Activated T-cell treated with anti-CD3 and anti-CD28 coated beads, Interleukin-2, amount 50 U/mL, for 24 hours (primary cell): ENCODE data around the gene SON.
"Not testable (repeated sequence)": the region's sequence is repeated elsewhere in the genome, so short reads cannot be mapped to it uniquely, and the experiment has no call there.

Experiments used
- DNase-seq: peaks from one replicate; pipeline ENCODE4 v3.0.0-alpha.2; 2020
- H3K27ac Mint-ChIP-seq: 2 replicates; pipeline ENCODE4 v1.8.0; 2020; ENCODE audit warnings: mild to moderate bottlenecking, mixed read lengths
- H3K27me3 Mint-ChIP-seq: 2 replicates; pipeline ENCODE4 v1.8.0; 2020; ENCODE audit warnings: mixed read lengths
- H3K36me3 Mint-ChIP-seq: 2 replicates; pipeline ENCODE4 v1.8.0; 2020; ENCODE audit warnings: low read depth, mixed read lengths
- H3K4me1 Mint-ChIP-seq: 2 replicates; pipeline ENCODE4 v1.8.0; 2020; ENCODE audit warnings: low read depth, mixed read lengths
- H3K4me3 Mint-ChIP-seq: 2 replicates; pipeline ENCODE4 v1.8.0; 2020; ENCODE audit warnings: mild to moderate bottlenecking, moderate library complexity, mixed read lengths
- H3K9me3 Mint-ChIP-seq: 2 replicates; pipeline ENCODE4 v1.8.0; 2020; ENCODE audit warnings: mixed read lengths

The SON gene

DNA sequence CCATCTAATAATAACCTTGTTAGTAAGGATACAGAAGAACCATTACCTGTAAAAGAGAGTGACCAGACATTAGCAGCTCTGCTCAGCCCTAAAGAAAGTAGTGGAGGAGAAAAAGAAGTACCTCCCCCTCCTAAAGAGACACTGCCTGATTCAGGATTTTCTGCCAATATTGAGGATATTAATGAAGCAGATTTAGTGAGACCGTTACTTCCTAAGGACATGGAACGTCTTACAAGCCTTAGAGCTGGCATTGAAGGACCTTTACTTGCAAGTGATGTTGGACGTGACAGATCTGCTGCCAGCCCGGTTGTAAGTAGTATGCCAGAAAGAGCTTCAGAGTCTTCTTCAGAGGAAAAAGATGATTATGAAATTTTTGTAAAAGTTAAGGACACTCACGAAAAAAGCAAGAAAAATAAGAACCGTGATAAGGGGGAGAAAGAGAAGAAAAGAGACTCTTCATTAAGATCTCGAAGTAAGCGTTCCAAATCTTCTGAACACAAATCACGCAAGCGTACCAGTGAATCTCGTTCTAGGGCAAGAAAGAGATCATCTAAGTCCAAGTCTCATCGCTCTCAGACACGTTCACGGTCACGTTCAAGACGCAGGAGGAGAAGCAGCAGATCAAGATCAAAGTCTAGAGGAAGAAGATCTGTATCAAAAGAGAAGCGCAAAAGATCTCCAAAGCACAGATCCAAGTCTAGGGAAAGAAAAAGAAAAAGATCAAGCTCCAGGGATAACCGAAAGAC lies 11.6 kb downstream of the SON start:
- H3K4me1 Mint-ChIP-seq, result peaks cover 68% of the 10 kb centered on the region
- no peak for DNase-seq
- no peaks in the 10 kb centered on the region for H3K27me3 Mint-ChIP-seq
- no peaks in the 10 kb centered on the region for H3K9me3 Mint-ChIP-seq
- H3K27ac Mint-ChIP-seq, result peak overlapping the region; percentile 76
- peaks cover 97% of the 10 kb centered on the region for H3K36me3 Mint-ChIP-seq
- H3K4me3 Mint-ChIP-seq, result peak overlapping the region; percentile 58

DNA sequence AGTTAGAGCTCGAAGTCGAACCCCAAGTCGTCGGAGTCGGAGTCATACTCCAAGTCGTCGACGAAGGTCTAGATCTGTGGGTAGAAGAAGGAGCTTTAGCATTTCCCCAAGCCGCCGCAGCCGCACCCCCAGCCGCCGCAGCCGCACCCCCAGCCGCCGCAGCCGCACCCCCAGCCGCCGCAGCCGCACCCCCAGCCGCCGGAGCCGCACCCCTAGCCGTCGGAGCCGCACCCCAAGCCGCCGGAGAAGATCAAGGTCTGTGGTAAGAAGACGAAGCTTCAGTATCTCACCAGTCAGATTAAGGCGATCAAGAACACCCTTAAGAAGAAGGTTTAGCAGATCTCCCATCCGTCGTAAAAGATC lies 12.1 kb downstream of the SON start:
- Mint-ChIP-seq H3K27ac (peak overlapping the region; percentile 76), H3K4me1 (peaks cover 70% of the 10 kb centered on the region), H3K9me3 (no peaks in the 10 kb centered on the region), H3K27me3 (no peaks in the 10 kb centered on the region), H3K4me3 (peak overlapping the region; percentile 58), H3K36me3 (peaks cover 97% of the 10 kb centered on the region)
- DNase-seq, result no peak

DNA sequence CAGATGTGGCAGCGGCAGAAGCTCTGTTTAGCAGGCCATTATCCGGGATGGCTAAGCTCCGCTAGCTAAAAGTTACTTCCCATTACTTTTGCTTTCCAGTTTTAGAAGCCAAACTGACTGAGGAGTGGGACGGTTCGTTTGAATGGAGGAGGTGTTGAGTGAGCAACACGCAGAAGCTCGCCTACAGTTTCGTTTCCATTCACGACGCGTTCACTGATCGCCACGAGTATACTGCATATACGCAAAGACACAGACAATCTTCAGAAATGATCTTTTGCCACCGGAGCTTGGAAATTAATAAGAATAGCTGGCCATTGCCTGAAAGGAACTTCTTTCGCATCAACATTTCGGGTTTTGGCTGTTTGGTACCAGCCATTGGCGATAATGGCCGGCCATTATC lies 14.6 kb downstream of the SON start:
- peak overlapping the region; percentile 40 for H3K27ac Mint-ChIP-seq
- peaks cover 81% of the 10 kb centered on the region for H3K4me1 Mint-ChIP-seq
- DNase-seq, result no peak
- H3K36me3 Mint-ChIP-seq, result peaks cover 97% of the 10 kb centered on the region
- no peaks in the 10 kb centered on the region for H3K9me3 Mint-ChIP-seq
- no peak overlapping the region for H3K4me3 Mint-ChIP-seq
- no peaks in the 10 kb centered on the region for H3K27me3 Mint-ChIP-seq

DNA sequence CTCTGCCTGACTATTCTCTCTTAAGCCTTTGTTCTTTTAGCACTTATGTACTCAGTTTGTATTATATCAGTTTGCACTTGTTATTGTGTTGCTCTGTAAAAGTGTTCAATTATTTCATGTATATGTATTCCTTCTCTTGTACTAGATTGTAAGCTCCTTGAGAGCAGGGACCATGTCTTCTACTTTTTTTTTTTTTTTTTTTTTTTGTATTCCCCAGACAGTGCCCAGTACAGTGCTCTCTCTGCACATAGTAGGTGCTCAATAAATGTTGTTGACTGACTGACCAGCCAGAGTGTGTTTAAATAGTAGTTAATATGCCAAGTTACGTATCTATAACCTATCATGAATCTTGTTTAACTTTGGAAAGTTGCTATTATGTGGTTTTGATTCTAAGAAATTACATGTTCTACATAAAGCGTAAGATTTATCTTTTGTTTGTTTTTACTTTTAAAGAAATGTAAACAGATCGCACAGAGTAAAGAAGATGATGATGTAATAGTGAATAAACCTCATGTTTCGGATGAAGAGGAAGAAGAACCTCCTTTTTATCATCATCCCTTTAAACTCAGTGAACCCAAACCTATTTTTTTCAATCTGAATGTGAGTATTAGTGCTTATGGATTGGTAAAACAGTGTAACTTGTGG lies 16.1 kb downstream of the SON start:
- H3K27me3 Mint-ChIP-seq, result no peaks in the 10 kb centered on the region
- H3K27ac Mint-ChIP-seq, result peak overlapping the region; percentile 12
- H3K4me1 Mint-ChIP-seq, result peaks cover 79% of the 10 kb centered on the region
- H3K4me3 Mint-ChIP-seq, result no peak overlapping the region
- peaks cover 96% of the 10 kb centered on the region for H3K36me3 Mint-ChIP-seq
- no peaks in the 10 kb centered on the region for H3K9me3 Mint-ChIP-seq
- no peak for DNase-seq

DNA sequence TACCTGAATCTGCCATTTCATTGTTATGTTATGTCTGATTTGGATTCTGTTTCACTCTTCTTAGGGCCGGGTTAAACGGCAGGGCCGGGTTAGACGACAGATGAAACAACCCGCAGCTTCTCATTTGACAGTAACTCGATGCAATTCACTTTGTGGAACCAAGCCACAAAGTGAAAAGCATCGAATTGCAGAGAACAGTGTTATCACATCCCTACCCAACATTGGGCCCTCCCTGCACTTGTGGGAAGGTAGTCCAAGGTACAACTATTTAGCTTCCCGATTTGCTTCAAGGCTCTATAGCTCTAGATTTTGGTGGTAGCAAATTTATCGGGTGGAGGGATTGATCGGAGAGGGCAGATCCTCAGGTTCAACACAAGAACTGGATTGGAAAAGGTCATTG lies 17.0 kb downstream of the SON start:
- H3K27ac Mint-ChIP-seq, result peak overlapping the region; percentile 63
- no peak overlapping the region for H3K4me3 Mint-ChIP-seq
- no peak for DNase-seq
- no peaks in the 10 kb centered on the region for H3K9me3 Mint-ChIP-seq
- H3K36me3 Mint-ChIP-seq, result peaks cover 94% of the 10 kb centered on the region
- peaks cover 72% of the 10 kb centered on the region for H3K4me1 Mint-ChIP-seq
- H3K27me3 Mint-ChIP-seq, result no peaks in the 10 kb centered on the region

DNA sequence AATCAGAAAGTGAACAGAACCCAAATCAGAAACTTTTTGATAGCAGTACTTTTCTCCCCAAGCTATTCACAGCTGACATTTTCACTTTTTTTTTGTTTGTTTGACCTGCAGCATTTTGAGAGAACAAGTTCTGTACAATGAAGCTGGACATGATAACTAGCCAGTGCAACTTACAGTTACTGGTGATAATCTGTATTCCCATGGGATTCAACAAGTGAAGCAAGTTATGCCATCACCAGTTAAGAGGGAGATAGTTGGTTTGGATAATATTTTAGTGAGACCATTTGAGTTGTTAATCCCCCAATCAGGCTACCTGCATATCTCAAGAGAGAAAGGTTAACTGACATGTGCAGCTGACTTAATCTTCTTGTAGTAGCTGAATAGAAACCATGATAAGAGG lies 18.1 kb downstream of the SON start:
- DNase-seq, result no peak
- no peaks in the 10 kb centered on the region for H3K9me3 Mint-ChIP-seq
- peak overlapping the region; percentile 69 for H3K27ac Mint-ChIP-seq
- H3K4me1 Mint-ChIP-seq, result peaks cover 72% of the 10 kb centered on the region
- H3K4me3 Mint-ChIP-seq, result no peak overlapping the region
- H3K36me3 Mint-ChIP-seq, result peaks cover 92% of the 10 kb centered on the region
- H3K27me3 Mint-ChIP-seq, result no peaks in the 10 kb centered on the region

DNA sequence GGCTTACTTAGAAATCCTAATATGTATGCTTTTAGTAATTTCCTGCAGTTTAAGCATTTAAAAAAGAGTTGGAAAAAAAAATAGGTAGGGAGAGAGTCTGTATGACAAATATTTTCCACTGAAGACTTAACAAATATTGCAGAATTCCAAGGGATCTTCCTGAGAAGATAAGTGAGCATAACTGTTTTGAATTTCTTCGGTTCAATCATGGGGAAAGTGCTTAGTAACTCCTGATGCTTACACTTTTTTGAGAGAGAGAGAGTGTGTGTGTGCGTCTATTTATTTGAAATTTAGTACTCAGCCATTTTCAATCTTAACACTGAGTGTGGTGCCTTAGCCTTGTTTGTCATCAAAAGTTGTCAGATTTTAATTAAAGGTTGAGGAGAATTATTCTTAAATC lies 18.5 kb downstream of the SON start:
- DNase-seq, result no peak
- peak overlapping the region; percentile 69 for H3K27ac Mint-ChIP-seq
- H3K4me3 Mint-ChIP-seq, result no peak overlapping the region
- no peaks in the 10 kb centered on the region for H3K27me3 Mint-ChIP-seq
- no peaks in the 10 kb centered on the region for H3K9me3 Mint-ChIP-seq
- H3K4me1 Mint-ChIP-seq, result peaks cover 72% of the 10 kb centered on the region
- peaks cover 91% of the 10 kb centered on the region for H3K36me3 Mint-ChIP-seq

DNA sequence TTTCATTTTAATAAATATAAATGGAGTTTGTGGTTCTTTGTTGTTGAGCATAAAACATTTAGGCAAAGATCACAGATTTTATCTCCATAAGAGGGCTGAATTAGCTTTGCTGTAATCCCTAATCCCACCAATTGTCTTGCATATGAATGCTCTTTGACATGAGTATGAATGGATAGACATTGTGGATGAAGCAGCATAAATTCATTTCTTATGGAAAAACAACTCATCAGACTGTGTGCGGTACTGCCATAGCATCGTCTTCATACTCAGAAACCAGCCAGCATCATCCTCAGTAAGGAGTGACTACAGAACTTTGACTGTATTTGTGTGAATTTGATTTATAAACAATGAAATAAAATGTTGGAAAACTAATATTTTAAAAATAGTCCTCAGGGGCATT lies 19.6 kb downstream of the SON start:
- DNase-seq, result no peak
- no peaks in the 10 kb centered on the region for H3K27me3 Mint-ChIP-seq
- H3K4me3 Mint-ChIP-seq, result no peak overlapping the region
- H3K9me3 Mint-ChIP-seq, result no peaks in the 10 kb centered on the region
- H3K27ac Mint-ChIP-seq, result peak overlapping the region; percentile 44
- H3K36me3 Mint-ChIP-seq, result peaks cover 87% of the 10 kb centered on the region
- H3K4me1 Mint-ChIP-seq, result peaks cover 69% of the 10 kb centered on the region

DNA sequence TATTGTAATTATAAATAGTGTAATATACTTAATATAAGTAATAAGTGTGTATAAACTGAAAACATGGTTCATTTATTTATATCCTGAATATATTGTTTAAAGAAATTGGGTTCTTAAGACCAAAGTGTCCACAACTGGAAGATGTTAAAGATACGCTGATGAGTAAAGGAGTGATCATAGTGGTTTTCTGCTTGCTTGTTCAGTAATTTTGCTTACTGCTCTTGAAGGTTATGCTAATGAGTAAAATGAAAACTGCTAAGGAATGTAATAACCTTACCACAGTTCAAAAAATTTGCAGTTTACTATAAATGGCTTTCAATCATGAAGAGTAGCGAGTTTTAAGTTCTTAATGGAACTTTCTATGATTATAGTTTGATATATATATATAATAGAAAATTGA lies 23.7 kb downstream of the SON start:
- no peak for DNase-seq
- Mint-ChIP-seq H3K9me3 (no peaks in the 10 kb centered on the region), H3K4me3 (no peak overlapping the region), H3K27ac (peak overlapping the region; percentile 55), H3K36me3 (peaks cover 83% of the 10 kb centered on the region), H3K27me3 (no peaks in the 10 kb centered on the region), H3K4me1 (peaks cover 54% of the 10 kb centered on the region)

DNA sequence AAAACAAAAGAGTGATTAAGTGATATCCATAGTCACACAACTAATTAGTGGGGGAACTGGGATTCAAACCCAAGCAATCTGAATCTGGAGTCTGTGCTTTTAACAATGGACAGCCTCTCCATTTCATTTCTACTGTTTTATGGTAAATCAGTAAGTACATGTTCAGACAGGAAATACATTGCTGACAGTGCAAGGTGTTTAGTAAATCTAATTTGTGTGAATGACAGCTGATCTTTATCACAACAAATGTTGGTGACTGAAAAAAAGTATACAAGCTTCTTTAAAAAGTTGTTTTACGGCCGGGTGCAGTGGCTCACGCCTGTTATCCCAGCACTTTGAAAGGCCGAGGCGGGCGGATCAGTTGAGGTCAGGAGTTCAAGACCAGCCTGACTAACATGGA lies 25.1 kb downstream of the SON start:
- H3K4me3 Mint-ChIP-seq, result no peak overlapping the region

DNA sequence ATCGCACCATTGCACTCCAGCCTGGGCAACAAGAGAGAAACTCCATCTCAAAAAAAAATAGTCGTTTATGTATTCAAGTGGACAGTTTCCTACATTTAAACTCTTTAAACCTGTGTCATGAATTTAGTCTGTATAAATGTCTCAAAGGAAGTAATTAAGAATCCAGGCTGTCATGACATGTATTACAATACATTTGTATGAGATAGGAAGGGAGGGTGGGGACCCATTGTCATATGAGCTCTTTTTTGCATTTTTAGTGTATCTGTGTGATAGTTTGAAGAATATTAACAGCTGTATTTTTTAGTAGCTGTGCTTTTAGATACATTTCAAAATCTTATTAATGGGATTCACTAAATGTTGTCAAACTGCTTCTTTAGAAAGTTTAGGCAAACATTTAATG lies 25.6 kb downstream of the SON start:
- peaks cover 82% of the 10 kb centered on the region for H3K36me3 Mint-ChIP-seq
- H3K27me3 Mint-ChIP-seq, result no peaks in the 10 kb centered on the region
- H3K27ac Mint-ChIP-seq, result peak overlapping the region; percentile 85
- DNase-seq, result no peak
- no peaks in the 10 kb centered on the region for H3K9me3 Mint-ChIP-seq
- no peak overlapping the region for H3K4me3 Mint-ChIP-seq
- peaks cover 51% of the 10 kb centered on the region for H3K4me1 Mint-ChIP-seq

More for the DNA sequence above, 25.1 kb downstream of the SON start:
- Mint-ChIP-seq H3K9me3 (no peaks in the 10 kb centered on the region), H3K36me3 (peaks cover 82% of the 10 kb centered on the region), H3K27ac (peak overlapping the region; percentile 85), H3K27me3 (no peaks in the 10 kb centered on the region), H3K4me1 (peaks cover 55% of the 10 kb centered on the region)
- no peak for DNase-seq

DNA sequence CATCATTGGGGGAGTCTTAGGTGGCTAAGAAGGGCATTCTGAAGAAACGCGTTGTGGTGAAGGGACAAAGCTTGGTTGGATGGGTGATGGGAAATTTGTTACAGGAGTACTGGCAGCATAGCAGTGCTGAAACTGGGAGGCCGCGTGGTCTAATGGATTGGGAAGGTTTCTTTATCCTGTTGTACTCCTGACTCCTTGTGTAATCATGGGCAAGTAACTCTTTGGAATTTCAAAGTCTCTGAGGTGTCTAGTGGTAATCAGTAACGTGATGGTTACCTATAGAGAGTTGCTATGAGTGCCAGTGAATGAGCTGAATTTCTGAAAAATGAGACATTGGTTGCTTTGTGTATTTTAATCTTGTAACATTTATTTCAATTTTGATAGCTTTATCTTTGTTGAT lies 27.2 kb downstream of the SON start:
- no peaks in the 10 kb centered on the region for H3K27me3 Mint-ChIP-seq
- peaks cover 45% of the 10 kb centered on the region for H3K4me1 Mint-ChIP-seq
- no peak for DNase-seq
- peaks cover 83% of the 10 kb centered on the region for H3K36me3 Mint-ChIP-seq
- H3K9me3 Mint-ChIP-seq, result no peaks in the 10 kb centered on the region
- no peak overlapping the region for H3K4me3 Mint-ChIP-seq
- peak overlapping the region; percentile 85 for H3K27ac Mint-ChIP-seq

DNA sequence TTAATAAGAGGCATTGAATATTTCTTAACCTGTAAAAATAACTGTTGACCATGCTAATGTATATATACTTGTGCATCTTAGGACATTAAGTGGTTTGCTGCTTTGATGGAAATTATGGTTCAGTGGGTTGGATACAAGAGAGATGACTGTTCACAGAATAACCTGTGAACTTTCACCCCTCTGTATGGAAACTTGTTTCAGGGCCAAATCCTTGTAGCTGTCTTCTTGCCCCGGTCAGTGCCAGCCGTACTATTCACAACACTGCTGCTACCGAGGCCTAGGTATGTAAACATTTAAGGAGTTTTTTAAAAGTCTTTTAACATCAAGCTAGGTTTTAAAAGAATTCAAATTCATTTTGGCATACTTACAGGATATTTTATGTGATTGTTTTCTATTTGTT lies 29.5 kb downstream of the SON start:
- Mint-ChIP-seq H3K27ac (peak overlapping the region; percentile 57), H3K36me3 (peaks cover 89% of the 10 kb centered on the region)

DNA sequence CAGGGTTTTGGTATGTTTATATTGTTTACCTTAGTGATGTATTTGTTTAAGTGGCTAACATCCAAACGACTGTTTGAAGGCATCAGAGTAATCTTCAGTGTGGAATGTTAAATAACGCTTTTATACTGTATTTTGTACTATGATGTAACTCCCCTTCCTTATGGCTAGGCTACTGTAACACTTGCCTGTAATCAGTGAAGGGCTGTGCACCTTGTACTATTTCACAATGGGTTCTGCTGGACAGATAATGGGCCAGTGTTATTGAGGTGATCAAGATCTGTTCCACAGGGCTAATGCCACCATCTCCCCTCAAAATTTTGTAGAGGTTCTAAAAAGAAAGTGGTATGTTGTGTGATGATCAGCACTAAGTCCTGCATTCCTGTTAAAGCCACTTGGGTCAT lies 33.9 kb downstream of the SON start:
- not testable (repeated sequence) for DNase-seq, H3K4me3 Mint-ChIP-seq, H3K9me3 Mint-ChIP-seq, H3K27me3 Mint-ChIP-seq
- H3K4me1 Mint-ChIP-seq, result peaks cover 20% of the 10 kb centered on the region
- H3K27ac Mint-ChIP-seq, result peak overlapping the region; percentile 11
- H3K36me3 Mint-ChIP-seq, result peaks cover 86% of the 10 kb centered on the region

More for the DNA sequence above, 29.5 kb downstream of the SON start:
- no peak for DNase-seq
- Mint-ChIP-seq H3K9me3 (no peaks in the 10 kb centered on the region), H3K27me3 (no peaks in the 10 kb centered on the region), H3K4me1 (peaks cover 28% of the 10 kb centered on the region), H3K4me3 (no peak overlapping the region)

DNA sequence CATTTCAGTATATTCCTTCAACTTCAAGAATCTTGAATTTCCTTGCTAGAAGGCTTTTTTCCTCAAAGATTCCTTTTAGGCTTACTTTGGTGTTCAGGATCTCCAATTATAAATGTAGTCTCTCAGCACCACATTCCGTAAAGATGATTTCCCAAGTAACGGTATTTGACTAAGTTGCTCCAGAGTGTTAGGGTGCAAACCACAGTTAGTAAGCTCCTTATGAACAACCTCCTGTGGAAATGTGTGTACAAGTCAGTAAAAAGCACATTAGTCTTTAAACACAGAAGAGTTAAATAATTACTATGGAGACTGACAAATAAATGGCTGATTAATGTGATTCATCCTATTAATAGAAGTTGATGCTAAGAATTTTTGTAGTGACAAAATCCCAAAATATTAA lies 35.4 kb downstream of the SON start:
- no peak for DNase-seq
- Mint-ChIP-seq H3K4me1 (peaks cover 16% of the 10 kb centered on the region), H3K4me3 (no peak overlapping the region), H3K9me3 (no peaks in the 10 kb centered on the region), H3K27me3 (no peaks in the 10 kb centered on the region), H3K27ac (peak overlapping the region; percentile 82), H3K36me3 (peaks cover 87% of the 10 kb centered on the region)
